ENCODE results near the gene BABAM2.
A peak's percentile ranks its signal among the peaks of the same experiment; 100 is the strongest.

Gene BABAM2

GRCh38 chr2:28354920-28355520, 464.5 kb downstream of the BABAM2 start:
- H3K27ac ChIP-seq (ENCODE audit: extremely low read depth, low read depth, low read length): no peak overlapping the region
- no peaks in the 10 kb centered on the region for H3K36me3 ChIP-seq (ENCODE audit: control insufficient read depth in 2 of 2, insufficient read depth in 1 of 2, low read length in 2 of 2)
- H3K9me3 ChIP-seq (ENCODE audit: control insufficient read depth, insufficient read depth, low read depth, low read length): no peaks in the 10 kb centered on the region
- TF ChIP-seq ZFHX2 (tag by site-specific recombination; conservative IDR thresholded peaks at IDR 0.05): peak; percentile 54; the same call in 1 of the 2 replicates
- peak; percentile 39; the same call in 1 of the 2 replicates for TF ChIP-seq EGR2 (tag by site-specific recombination; IDR thresholded peaks at IDR 0.05; ENCODE audit: low read depth)
- TF ChIP-seq MEIS1 (CRISPR knock-in tag; IDR thresholded peaks at IDR 0.05; ENCODE audit: borderline replicate concordance): no peak
- no peak for TF ChIP-seq ZNF18 (tag by site-specific recombination; IDR thresholded peaks at IDR 0.05)
- no peak overlapping the region for H3K4me3 ChIP-seq (ENCODE audit: low read depth, low read length)
- no peaks in the 10 kb centered on the region; the same call in 1 of the 2 replicates for H3K4me1 ChIP-seq (ENCODE audit: control insufficient read depth, insufficient read depth, low read length)
- CTCF ChIA-PET: no interaction called here
- POLR2A ChIA-PET: no interaction called here

- Histone ChIP-seq H3K27ac (ENCODE audit: extremely low read depth, low read depth, low read length) (no peak overlapping the region; the same call in 1 of the 2 replicates), H3K36me3 (ENCODE audit: control insufficient read depth in 2 of 2, insufficient read depth in 1 of 2, low read length in 2 of 2) (no peaks in the 10 kb centered on the region), H3K9me3 (ENCODE audit: control insufficient read depth, insufficient read depth, low read depth, low read length) (no peaks in the 10 kb centered on the region), H3K4me3 (ENCODE audit: low read depth, low read length) (no peak overlapping the region), H3K4me1 (ENCODE audit: control insufficient read depth, insufficient read depth, low read length) (no peaks in the 10 kb centered on the region; the same call in 1 of the 2 replicates)
- ChIA-PET POLR2A (interaction anchor here (0.6 kb wide), 1 partner anchor 33 kb away, joined by 3 read pairs; no protein-coding TSS in a partner anchor), CTCF (interaction anchor here (0.7 kb wide), 1 partner anchor 463 kb away, joined by 4 read pairs; no protein-coding TSS in a partner anchor)
- no peak for TF ChIP-seq ZNF514 (tag by site-specific recombination; IDR thresholded peaks at IDR 0.05)
- no peak for TF ChIP-seq ZNF221 (tag by site-specific recombination; IDR thresholded peaks at IDR 0.05; ENCODE audit: borderline replicate concordance)
- no peak for TF ChIP-seq ZNF112 (tag by site-specific recombination; IDR thresholded peaks at IDR 0.05)
- TF ChIP-seq PRDM10 (tag by site-specific recombination; IDR thresholded peaks at IDR 0.05): peak; percentile 55; the same call in 1 of the 2 replicates
- TF ChIP-seq ZXDB (tag by site-specific recombination; IDR thresholded peaks at IDR 0.05): no peak
- TF ChIP-seq ZNF518A (tag by site-specific recombination; conservative IDR thresholded peaks at IDR 0.05; ENCODE audit: low read depth): no peak
- no peak for TF ChIP-seq ZBTB1 (tag by site-specific recombination; IDR thresholded peaks at IDR 0.05)
Observed at GRCh38 chr2:28355521-28356094, 465.1 kb downstream of the BABAM2 start.
